DOHH2 (cell line): ENCODE measurements around the gene YWHAH.
A peak's percentile ranks its signal among the peaks of the same experiment; 100 is the strongest.

Experiments used
- EZH2phosphoT487 ChIP-seq: fragments of 200-600 bp; sonication (generic); IDR thresholded peaks from 2 replicates; pipeline ENCODE4 v1.6.1; 2017; ENCODE audit warnings: borderline replicate concordance, mild to moderate bottlenecking, antibody characterized with exemption, low read length, moderate library complexity, mixed read lengths
- TF ChIP-seq, protein P1 (sequence below): fragments of 200-600 bp; sonication (generic); IDR thresholded peaks from one replicate; pipeline ENCODE4 v1.5.1; 2014; ENCODE audit warnings: antibody characterized with exemption, mild to moderate bottlenecking, low read depth, low read length; ENCODE audit not compliant: poor library complexity, severe bottlenecking

DNA sequence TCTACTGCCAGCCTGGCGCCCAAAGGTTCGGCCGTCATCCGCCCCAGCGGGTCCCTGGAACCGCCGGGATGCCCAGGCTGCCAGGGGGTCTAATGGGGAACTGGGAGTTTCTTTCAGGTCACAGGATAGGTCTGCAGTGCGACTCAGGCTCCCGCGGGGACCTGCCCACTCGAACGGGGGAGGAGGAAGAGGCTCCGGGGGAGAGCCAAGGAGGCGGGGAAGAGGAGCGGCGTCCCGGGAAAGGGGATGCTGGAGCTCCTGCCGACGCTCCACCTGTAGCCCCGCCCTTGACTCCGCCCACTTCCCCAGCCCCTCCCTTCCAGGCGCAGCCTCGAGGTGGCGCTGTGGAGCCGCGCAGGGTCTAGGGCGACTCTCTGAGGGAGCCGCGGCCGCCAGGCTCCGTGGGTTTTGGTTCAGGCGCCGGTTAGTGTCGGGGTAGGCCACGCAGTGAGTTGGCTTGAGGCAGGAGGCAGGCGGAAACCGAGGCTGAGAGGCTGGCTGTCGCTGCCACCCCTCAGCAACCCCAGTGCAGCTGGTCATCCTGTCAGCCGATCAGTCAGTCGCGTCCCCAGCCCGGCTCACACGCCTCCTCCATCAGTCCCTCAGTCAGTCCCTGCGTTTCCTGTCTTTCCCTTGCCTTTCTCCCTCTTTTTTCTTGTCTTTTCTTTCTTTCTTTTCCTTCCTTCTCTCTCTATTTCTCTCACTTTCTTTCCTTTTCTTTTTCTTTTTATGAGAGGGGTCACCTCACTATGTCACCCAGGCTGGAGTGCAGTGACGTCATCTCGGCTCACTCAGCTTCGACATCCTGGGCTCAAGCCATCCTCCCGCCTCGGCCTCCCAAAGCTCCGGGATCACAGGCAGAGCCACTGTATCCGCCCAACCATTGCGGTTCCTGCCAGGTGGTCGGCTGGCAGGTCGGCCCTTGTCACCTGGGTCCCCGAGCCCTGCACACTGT, 26.4 kb downstream of the YWHAH start:
- TF ChIP-seq, protein P1, sequence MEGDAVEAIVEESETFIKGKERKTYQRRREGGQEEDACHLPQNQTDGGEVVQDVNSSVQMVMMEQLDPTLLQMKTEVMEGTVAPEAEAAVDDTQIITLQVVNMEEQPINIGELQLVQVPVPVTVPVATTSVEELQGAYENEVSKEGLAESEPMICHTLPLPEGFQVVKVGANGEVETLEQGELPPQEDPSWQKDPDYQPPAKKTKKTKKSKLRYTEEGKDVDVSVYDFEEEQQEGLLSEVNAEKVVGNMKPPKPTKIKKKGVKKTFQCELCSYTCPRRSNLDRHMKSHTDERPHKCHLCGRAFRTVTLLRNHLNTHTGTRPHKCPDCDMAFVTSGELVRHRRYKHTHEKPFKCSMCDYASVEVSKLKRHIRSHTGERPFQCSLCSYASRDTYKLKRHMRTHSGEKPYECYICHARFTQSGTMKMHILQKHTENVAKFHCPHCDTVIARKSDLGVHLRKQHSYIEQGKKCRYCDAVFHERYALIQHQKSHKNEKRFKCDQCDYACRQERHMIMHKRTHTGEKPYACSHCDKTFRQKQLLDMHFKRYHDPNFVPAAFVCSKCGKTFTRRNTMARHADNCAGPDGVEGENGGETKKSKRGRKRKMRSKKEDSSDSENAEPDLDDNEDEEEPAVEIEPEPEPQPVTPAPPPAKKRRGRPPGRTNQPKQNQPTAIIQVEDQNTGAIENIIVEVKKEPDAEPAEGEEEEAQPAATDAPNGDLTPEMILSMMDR: peak; percentile 74
- no peak for TF ChIP-seq EZH2phosphoT487
